ENCODE measurements around the gene AP5S1. TPM values are rescaled to one million over a fixed set of nuclear protein-coding genes. Genes with fewer than 3 reads are reported as not detected.

The AP5S1 gene
- total RNA-seq, 1 donor from 2014 or later = 22.8 TPM

GRCh38 chr20:3858689-3859088 lies 38.3 kb downstream of the AP5S1 start:
- no peak for DNase-seq (ENCODE audit: extremely low spot score, unreplicated experiment)
- Mint-ChIP-seq H3K36me3 (ENCODE audit: unreplicated experiment) (peaks cover 43% of the 10 kb centered on the region), H3K9me3 (ENCODE audit: unreplicated experiment) (no peaks in the 10 kb centered on the region), H3K4me3 (ENCODE audit: unreplicated experiment) (no peak overlapping the region), H3K4me1 (ENCODE audit: unreplicated experiment) (peaks cover 2% of the 10 kb centered on the region), H3K27me3 (ENCODE audit: unreplicated experiment) (no peaks in the 10 kb centered on the region), H3K27ac (ENCODE audit: unreplicated experiment) (no peak overlapping the region)
- TF ChIP-seq, protein P1, sequence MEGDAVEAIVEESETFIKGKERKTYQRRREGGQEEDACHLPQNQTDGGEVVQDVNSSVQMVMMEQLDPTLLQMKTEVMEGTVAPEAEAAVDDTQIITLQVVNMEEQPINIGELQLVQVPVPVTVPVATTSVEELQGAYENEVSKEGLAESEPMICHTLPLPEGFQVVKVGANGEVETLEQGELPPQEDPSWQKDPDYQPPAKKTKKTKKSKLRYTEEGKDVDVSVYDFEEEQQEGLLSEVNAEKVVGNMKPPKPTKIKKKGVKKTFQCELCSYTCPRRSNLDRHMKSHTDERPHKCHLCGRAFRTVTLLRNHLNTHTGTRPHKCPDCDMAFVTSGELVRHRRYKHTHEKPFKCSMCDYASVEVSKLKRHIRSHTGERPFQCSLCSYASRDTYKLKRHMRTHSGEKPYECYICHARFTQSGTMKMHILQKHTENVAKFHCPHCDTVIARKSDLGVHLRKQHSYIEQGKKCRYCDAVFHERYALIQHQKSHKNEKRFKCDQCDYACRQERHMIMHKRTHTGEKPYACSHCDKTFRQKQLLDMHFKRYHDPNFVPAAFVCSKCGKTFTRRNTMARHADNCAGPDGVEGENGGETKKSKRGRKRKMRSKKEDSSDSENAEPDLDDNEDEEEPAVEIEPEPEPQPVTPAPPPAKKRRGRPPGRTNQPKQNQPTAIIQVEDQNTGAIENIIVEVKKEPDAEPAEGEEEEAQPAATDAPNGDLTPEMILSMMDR (IDR thresholded peaks at IDR 0.05) = no peak

DNA sequence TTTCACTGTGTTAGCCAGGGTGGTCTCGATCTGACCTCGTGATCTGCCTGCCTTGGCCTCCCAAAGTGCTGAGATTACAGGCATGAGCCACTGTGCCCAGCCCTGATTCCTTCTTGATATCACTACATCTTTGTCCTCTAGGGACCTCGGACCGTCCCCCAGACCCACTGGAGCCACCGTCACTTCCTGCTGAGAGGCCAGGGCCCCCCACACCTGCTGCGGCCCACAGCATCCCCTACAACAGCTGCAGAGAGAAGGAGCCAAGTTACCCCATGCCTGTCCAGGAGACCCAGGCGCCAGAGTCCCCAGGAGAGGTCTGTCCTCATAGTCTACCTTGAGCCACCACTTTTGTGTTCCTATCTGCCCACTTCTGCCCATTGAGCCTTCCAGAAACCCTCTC lies 40.8 kb downstream of the AP5S1 start:
- Mint-ChIP-seq H3K4me3 (ENCODE audit: unreplicated experiment) (no peak overlapping the region), H3K4me1 (ENCODE audit: unreplicated experiment) (no peaks in the 10 kb centered on the region), H3K9me3 (ENCODE audit: unreplicated experiment) (no peaks in the 10 kb centered on the region), H3K27ac (ENCODE audit: unreplicated experiment) (peak overlapping the region; percentile 41), H3K27me3 (ENCODE audit: unreplicated experiment) (no peaks in the 10 kb centered on the region), H3K36me3 (ENCODE audit: unreplicated experiment) (peaks cover 47% of the 10 kb centered on the region)
- DNase-seq (ENCODE audit: extremely low spot score, unreplicated experiment) = no peak
- TF ChIP-seq, protein P1 (IDR thresholded peaks at IDR 0.05) = no peak

- TF ChIP-seq, protein P1 (IDR thresholded peaks at IDR 0.05) = no peak
- H3K27me3 Mint-ChIP-seq (ENCODE audit: unreplicated experiment) = no peaks in the 10 kb centered on the region
- no peaks in the 10 kb centered on the region for H3K9me3 Mint-ChIP-seq (ENCODE audit: unreplicated experiment)
- no peak overlapping the region for H3K4me3 Mint-ChIP-seq (ENCODE audit: unreplicated experiment)
- DNase-seq (ENCODE audit: extremely low spot score, unreplicated experiment) = no peak
- H3K4me1 Mint-ChIP-seq (ENCODE audit: unreplicated experiment) = no peaks in the 10 kb centered on the region
- no peak overlapping the region for H3K27ac Mint-ChIP-seq (ENCODE audit: unreplicated experiment)
- H3K36me3 Mint-ChIP-seq (ENCODE audit: unreplicated experiment) = peaks cover 48% of the 10 kb centered on the region
These were observed 42.0 kb downstream of the AP5S1 start for GRCh38 chr20:3862333-3862732.

GRCh38 chr20:3863317-3863716 lies 43.0 kb downstream of the AP5S1 start:
- no peak overlapping the region for H3K4me3 Mint-ChIP-seq (ENCODE audit: unreplicated experiment)
- no peaks in the 10 kb centered on the region for H3K27me3 Mint-ChIP-seq (ENCODE audit: unreplicated experiment)
- DNase-seq (ENCODE audit: extremely low spot score, unreplicated experiment) = no peak
- H3K4me1 Mint-ChIP-seq (ENCODE audit: unreplicated experiment) = no peaks in the 10 kb centered on the region
- H3K27ac Mint-ChIP-seq (ENCODE audit: unreplicated experiment) = no peak overlapping the region
- TF ChIP-seq, protein P1 (IDR thresholded peaks at IDR 0.05) = no peak
- H3K36me3 Mint-ChIP-seq (ENCODE audit: unreplicated experiment) = peaks cover 45% of the 10 kb centered on the region
- H3K9me3 Mint-ChIP-seq (ENCODE audit: unreplicated experiment) = no peaks in the 10 kb centered on the region

DNA sequence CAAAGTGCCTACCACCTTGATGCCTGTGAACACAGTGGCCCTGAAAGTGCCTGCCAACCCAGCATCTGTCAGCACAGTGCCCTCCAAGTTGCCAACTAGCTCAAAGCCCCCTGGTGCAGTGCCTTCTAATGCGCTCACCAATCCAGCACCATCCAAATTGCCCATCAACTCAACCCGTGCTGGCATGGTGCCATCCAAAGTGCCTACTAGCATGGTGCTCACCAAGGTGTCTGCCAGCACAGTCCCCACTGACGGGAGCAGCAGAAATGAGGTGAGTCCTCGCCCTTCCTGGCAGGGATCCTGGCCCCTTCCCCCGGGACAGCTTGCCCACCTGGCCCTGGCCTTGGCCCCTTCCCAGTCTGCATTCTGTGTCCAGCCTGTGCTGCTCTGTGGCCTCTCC lies 44.2 kb downstream of the AP5S1 start:
- no peaks in the 10 kb centered on the region for H3K27me3 Mint-ChIP-seq (ENCODE audit: unreplicated experiment)
- no peaks in the 10 kb centered on the region for H3K9me3 Mint-ChIP-seq (ENCODE audit: unreplicated experiment)
- no peaks in the 10 kb centered on the region for H3K4me1 Mint-ChIP-seq (ENCODE audit: unreplicated experiment)
- no peak overlapping the region for H3K27ac Mint-ChIP-seq (ENCODE audit: unreplicated experiment)
- no peak for DNase-seq (ENCODE audit: extremely low spot score, unreplicated experiment)
- no peak overlapping the region for H3K4me3 Mint-ChIP-seq (ENCODE audit: unreplicated experiment)
- peaks cover 42% of the 10 kb centered on the region for H3K36me3 Mint-ChIP-seq (ENCODE audit: unreplicated experiment)
- TF ChIP-seq, protein P1 (IDR thresholded peaks at IDR 0.05) = no peak

All from osteocyte (in vitro differentiated cells).